ENCODE measurements around the gene NR2C2AP.

DNA sequence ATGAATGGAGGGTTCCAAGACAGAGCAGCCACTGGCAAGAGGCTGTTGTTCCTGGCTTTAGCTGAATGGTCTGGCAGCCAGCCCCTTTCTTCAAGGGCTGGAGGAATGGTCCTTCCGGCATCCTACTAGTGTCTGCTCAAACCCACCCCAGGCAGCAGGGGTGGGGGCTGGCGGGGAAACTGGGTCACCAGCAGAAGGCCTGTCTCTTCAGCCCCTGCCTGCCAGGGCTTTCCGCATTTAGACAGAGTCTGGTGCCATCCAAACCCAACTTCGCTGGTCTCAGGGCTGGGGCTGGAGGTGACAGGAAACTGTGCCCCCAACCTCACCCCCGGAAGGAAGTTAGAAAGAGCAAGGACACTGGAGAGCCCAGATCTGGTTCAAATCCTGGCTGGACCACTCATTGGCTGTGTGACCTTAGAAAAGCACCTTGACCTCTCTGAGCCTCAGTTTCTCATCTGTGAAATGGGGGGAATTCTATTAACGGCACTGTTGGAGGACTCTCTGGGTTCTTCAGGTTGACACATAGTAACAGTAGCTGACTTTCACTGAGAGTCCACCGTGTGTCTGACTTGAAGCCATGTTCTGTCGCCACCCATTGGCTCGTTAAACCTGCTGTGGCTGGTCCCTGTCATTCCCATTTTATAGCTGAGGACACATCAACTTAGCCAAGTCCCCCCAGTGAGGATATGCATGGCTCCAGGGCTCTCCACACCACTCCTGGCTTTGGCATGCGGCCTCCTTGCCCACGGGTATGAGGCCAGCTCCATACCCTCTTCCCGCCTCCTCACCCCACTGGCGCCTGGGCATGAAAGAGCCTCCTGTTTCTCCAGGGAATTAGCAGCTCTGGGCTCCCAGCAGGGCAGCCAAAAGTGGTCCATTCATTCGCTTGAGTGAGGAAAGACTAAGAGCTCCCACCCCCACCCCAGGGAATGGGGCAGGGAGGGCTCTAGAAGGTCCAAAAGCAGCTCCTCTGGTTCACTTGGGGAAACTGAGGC, 2.5 kb upstream of the NR2C2AP start:
- TF ChIP-seq CTCF (conservative IDR thresholded peaks at IDR 0.05 in 1 of 2, IDR thresholded peaks at IDR 0.05 in 1 of 2; ENCODE audit: low read depth in 1 of 2, low read length in 2 of 2) (no peak), EZH2 (IDR thresholded peaks at IDR 0.05; ENCODE audit: low read length, missing control alignments) (no peak)
